Activated CD4-positive, alpha-beta T cell treated with anti-CD3 and anti-CD28 coated beads, Interleukin-2, amount 50 U/mL, for 48 hours (primary cell): ENCODE results near the gene PARP14.

ENCODE experiments used
- DNase-seq, 2 experiments: peaks; one replicate each; pipeline ENCODE4 v3.0.0-alpha.2; 2020

The PARP14 gene

DNA sequence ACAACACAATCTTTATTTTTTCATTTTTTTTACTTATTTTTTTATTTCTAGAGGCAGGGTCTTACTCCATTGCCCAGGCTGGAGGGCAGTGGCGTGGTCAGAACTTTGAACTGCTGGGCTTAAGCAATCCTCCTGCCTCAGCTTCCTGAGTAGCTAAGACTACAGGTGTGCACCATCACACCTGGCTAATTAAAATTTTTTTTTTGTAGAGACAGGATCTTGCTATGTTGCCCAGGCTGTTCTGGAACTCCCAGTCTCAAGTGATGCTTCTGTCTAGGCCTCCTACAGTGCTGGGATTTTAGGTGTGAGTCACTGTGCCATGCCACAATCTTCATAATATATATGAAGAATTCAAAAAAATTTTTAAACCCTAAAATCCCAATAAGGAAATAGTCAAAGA is 92.2 kb downstream of the PARP14 start:
- no peak for DNase-seq

DNA sequence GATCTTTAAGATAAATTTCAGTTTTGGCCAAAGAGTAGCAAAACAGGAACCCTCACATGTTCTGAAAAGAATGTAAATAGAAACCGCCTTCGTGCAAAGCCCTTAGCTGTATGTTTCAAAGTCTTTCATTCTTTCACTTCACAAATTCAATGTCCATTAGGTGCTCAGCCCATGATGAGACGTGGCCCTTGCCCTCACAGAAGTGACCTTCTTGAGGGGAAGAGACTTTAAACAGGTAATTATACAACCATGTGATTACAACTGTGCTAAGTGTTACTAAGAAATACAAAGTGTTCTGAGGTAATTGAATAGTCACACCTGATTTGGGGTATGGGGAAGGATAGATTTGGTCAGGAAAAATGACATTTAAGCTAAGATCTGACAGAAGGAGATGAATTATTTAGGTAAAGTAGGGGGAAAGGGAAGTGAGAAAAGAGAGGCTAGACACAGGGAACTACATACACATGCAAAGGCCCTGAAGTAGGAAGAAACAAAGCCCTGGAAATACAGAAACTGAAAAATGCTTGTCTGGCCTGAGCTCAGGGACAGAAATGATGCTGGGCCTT is 93.4 kb downstream of the PARP14 start:
- DNase-seq = no peak

DNA sequence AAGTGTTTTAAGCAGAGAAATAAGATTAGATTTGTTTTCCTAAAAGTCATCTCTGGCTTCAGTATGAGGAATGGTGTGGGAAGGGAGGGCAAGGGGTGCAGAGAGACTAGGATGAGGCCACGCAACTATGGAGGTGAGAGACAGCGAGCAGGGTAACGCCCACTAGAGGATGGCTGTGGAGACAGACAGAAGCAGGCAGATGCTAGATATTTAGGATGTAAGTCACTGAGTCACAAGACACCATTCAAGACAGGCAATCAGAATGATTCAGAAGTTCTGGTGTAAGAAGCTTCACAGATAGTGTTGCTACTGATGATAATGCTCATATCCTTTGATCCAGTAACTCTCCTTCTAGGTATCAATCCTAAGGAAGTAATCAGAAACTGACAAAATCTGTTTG is 93.9 kb downstream of the PARP14 start:
- no peak for DNase-seq

DNA sequence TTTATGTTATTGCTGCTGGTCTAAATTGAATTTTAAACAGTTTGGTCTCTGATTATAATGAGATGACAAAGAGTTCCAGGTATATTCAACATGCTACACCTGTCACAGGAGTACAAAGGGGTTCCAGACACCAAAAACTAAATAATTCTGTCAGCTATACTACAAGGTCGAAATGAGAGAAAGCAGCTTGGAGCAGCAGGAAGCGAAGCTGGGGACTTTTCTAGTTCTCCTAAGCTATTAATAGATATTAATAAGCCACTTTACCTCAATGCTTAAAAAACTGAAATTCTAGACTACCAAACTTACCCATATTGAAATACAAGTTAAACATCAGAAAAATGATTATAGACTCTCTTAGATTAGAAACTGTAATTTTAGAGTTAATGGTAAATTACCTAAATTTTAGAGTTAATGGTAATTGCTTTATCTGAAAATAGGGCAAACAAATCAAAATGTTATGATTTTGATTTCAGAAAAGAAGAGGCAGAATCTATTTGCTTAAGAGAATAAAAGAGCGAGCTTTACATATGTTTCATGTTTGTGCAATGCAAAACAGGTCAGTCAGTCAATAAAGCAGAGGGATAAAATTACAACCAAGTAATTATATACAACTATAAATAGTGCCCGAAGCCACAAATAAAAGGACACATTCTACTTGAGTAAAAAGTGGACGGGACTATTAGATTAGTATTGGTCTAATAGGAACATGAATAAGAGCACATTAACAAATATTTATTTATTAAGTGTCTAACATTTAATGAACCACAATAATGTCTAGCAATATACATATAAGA is 96.2 kb downstream of the PARP14 start:
- no peak for DNase-seq

DNA sequence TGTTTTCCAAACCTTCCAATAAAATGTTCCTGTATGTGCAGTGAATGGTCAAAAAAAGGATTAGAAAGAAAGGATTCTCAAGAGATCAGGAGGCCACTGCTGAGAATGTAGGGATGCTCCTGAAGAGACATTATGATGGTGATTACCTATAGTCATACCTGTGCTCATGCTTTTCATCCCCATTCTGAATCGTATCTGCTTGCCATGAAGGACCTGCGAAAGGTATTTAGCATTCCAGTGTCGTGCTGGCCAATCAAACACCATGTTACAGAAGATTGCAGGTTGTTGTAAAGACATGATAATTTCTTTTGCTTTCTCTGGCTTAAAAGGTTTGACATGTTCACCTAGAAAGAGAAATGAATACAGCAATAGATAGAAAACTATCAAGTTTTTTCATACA is 96.9 kb downstream of the PARP14 start:
- no peak for DNase-seq
